Right lobe of liver (tissue), 4 donors: ENCODE data around the gene LINC00632.

Source experiments
- CTCF ChIP-seq, 4 donors: fragments of 200-600 bp in 3 of 4; fragments of 450-650 bp in 1 of 4; IDR thresholded peaks; one replicate each; pipeline versions ENCODE4 v1.5.1 to v1.8.0; 2016 to 2022; ENCODE audit warnings: antibody characterized with exemption in 4 of 4, mild to moderate bottlenecking in 2 of 4
- POLR2A ChIP-seq: fragments of 450-650 bp; IDR thresholded peaks from one replicate; pipeline ENCODE4 v1.6.1; 2017; ENCODE audit warnings: antibody characterized with exemption, mild to moderate bottlenecking
- donor health status: DM: no; HTN: no; CAD: no.
- donor health status: DM: no; HTN: no; CAD: no.
- donor health status: DM: no; HTN: yes; CAD: no.

- no peak for TF ChIP-seq CTCF (IDR thresholded peaks at IDR 0.05)
- TF ChIP-seq POLR2A: no peak
Measured at GRCh38 chrX:140799216-140799615, 89.7 kb downstream of the LINC00632 start.
